ENCODE data around the gene GPC1. TPM values are rescaled to one million over a fixed set of nuclear protein-coding genes. Genes with fewer than 3 reads are reported as not detected.

GPC1 gene
- total and polyA plus RNA-seq, 2 donors (not counting 1 experiment from before 2014, with no cell fraction given): 1.2 to 3.3 TPM

DNA sequence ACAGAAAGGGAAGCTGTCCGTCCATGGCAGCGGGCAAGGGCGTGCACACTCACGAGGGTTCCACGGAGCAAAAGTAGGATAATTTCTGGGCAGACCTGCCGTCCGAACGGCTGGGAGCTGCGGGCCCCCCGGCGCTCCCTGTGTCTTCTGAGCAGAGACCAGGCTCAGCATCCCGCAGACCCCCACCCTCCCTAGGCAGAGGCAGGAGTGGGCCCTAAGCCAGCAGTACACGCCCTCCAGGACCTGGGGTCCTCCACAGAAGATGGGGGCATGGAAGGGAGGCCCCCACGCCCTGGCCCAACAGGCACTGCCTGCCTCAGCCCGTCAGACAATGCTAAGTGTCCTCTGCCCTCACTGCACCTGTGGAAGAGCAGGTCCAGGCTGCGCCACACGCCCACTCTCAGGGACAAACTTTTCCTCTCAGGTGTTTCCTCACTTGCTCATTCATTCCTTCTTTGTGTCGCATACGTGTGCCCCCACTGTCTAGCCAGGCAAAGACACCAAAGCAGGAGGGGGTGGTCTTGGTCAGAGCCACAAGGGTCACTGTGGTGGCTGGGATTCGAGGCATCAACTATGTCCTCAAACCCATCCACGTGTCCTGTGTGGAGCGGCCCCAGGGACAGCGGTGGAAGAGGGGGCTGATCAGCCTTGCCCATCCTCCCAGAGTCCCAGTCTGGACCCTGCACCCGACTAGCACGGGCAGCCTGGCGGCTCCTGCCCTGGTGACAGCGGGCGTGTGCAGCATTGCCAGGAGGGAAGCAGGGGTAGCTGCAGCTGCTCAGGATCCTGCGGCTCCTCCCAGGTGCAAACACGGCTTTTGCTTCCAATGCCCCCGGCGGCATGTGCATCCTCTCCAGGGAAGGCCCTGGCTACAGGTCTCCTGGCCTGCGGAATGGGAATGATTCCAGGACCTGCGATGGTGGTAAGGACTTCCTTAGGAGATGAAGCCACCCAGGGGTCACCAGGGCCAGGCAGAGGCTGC lies 2.4 kb upstream of the GPC1 start:
- ATAC-seq (ENCODE audit: low read depth) (no peak), DNase-seq (peak; percentile 19)
- peak overlapping the region; percentile 75 for H3K4me3 Mint-ChIP-seq
- H3K4me3 ChIP-seq (ENCODE audit: control extremely low read depth in 1 of 5, extremely low read depth in 1 of 5, insufficient read depth in 1 of 5, low read depth in 2 of 5, low read length in 4 of 5): no peak overlapping the region
- ChIA-PET CTCF (no interaction called here), POLR2A (no interaction called here)
- peaks cover 0 to 29% (median 13%) of the 10 kb centered on the region in 4 experiments for H3K27me3 ChIP-seq (replicated peaks in 1 of 4; ENCODE audit: control extremely low read depth in 1 of 4, control insufficient read depth in 3 of 4, insufficient read depth in 4 of 4, low read length in 3 of 4)
- peaks cover 0 to 25% (median 0%) of the 10 kb centered on the region in 3 donors for H3K9me3 ChIP-seq (ENCODE audit: control extremely low read depth in 1 of 3, control insufficient read depth in 2 of 3, insufficient read depth in 1 of 3, low read length in 2 of 3)
- H3K4me1 Mint-ChIP-seq: peaks cover 6% of the 10 kb centered on the region
- peaks cover 3% of the 10 kb centered on the region for H3K9me3 Mint-ChIP-seq (ENCODE audit: insufficient read depth)
- WGBS (ENCODE audit: insufficient coverage): 86% methylated on average over 26 of the region's 34 CpGs
- no peaks in the 10 kb centered on the region for H3K79me2 ChIP-seq (ENCODE audit: control insufficient read depth, insufficient read depth, low read length)
- H4K20me1 ChIP-seq (ENCODE audit: control insufficient read depth, insufficient read depth, low read length, poor library complexity, severe bottlenecking): peaks cover 9% of the 10 kb centered on the region
- H2AFZ ChIP-seq (ENCODE audit: insufficient read depth, low read depth, low read length, poor library complexity, severe bottlenecking): no peak overlapping the region
- H3K9ac ChIP-seq (ENCODE audit: low read length): no peak overlapping the region
- no peak overlapping the region for H3K4me2 ChIP-seq (replicated peaks; ENCODE audit: low read depth, low read length, poor library complexity, severe bottlenecking)
- peaks cover 11% of the 10 kb centered on the region for H3K27me3 Mint-ChIP-seq
- H3K4me1 ChIP-seq (ENCODE audit: control insufficient read depth in 2 of 2, insufficient read depth in 2 of 2, low read length in 2 of 2): peaks cover 20 to 24% of the 10 kb centered on the region in 2 donors
- intact Hi-C loops (cut with micrococcal nuclease): loop anchor here (10.0 kb wide), 1 partner anchor 408 kb away; the partner anchor contains the start of gene NDUFA10
- TF ChIP-seq, protein P1, sequence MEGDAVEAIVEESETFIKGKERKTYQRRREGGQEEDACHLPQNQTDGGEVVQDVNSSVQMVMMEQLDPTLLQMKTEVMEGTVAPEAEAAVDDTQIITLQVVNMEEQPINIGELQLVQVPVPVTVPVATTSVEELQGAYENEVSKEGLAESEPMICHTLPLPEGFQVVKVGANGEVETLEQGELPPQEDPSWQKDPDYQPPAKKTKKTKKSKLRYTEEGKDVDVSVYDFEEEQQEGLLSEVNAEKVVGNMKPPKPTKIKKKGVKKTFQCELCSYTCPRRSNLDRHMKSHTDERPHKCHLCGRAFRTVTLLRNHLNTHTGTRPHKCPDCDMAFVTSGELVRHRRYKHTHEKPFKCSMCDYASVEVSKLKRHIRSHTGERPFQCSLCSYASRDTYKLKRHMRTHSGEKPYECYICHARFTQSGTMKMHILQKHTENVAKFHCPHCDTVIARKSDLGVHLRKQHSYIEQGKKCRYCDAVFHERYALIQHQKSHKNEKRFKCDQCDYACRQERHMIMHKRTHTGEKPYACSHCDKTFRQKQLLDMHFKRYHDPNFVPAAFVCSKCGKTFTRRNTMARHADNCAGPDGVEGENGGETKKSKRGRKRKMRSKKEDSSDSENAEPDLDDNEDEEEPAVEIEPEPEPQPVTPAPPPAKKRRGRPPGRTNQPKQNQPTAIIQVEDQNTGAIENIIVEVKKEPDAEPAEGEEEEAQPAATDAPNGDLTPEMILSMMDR (IDR thresholded peaks at IDR 0.05): no peak
- TF ChIP-seq EZH2 (IDR thresholded peaks at IDR 0.05; ENCODE audit: borderline replicate concordance, insufficient read depth, low read depth, low read length, poor library complexity, severe bottlenecking): no peak
- peak overlapping the region; percentile 53 for H3K27ac Mint-ChIP-seq
- no peaks in the 10 kb centered on the region for H3K36me3 ChIP-seq (replicated peaks in 1 of 2; ENCODE audit: control extremely low read depth in 1 of 2, control insufficient read depth in 1 of 2, extremely low read depth in 1 of 2, insufficient read depth in 2 of 2, low read length in 1 of 2)
- H3K27ac ChIP-seq (ENCODE audit: low read length in 2 of 2): no peak overlapping the region
